Muscle of back (tissue), 11 donors: ENCODE data around the gene GSTA1. TPM values are rescaled to one million over a fixed set of nuclear protein-coding genes. Genes with fewer than 3 reads are reported as not detected.
"Not testable (repeated sequence)": the region's sequence is repeated elsewhere in the genome, so short reads cannot be mapped to it uniquely, and the experiment has no call there.

ENCODE experiments used
- DNase-seq, 3 donors: peaks; one replicate each; pipeline versions ENCODE4 v3.0.0 to v3.0.0-alpha.2; 2013
- polyA plus RNA-seq, 10 donors: library from polyadenylated mRNA; unstranded; fragments of 120-200 nt; gene quantifications; one replicate each; pipeline ENCODE4 v1.2.1, GENCODE V29; 2013; ENCODE audit not compliant: insufficient read length in 10 of 10

The GSTA1 gene
- polyA plus RNA-seq, 10 donors, result 0.19 to 0.69 (median 0.34) TPM; not detected in 7

- not testable (repeated sequence) for DNase-seq
Measured at GRCh38 chr6:52809777-52810176, 6.2 kb upstream of the GSTA1 start.

- no peak for DNase-seq
Measured at GRCh38 chr6:52808660-52809059, 5.0 kb upstream of the GSTA1 start.

- DNase-seq, result no peak
Measured at GRCh38 chr6:52802806-52803205, 810 bp downstream of the GSTA1 start.

GRCh38 chr6:52801188-52801841 is 2.3 kb downstream of the GSTA1 start:
- DNase-seq, result no peak

- not testable (repeated sequence) for DNase-seq
Measured at GRCh38 chr6:52799272-52799671, 4.3 kb downstream of the GSTA1 start.

GRCh38 chr6:52794366-52794765 is 9.2 kb downstream of the GSTA1 start:
- DNase-seq, result not testable (repeated sequence)

- no peak for DNase-seq
Measured at GRCh38 chr6:52790861-52791260, 12.8 kb downstream of the GSTA1 start.

GRCh38 chr6:52789658-52790057 is 14.0 kb downstream of the GSTA1 start:
- DNase-seq, result peak in 1 of 3 donors; percentile 45

- DNase-seq, result no peak
Measured at GRCh38 chr6:52788478-52788877, 15.1 kb downstream of the GSTA1 start.

GRCh38 chr6:52787917-52788316 is 15.7 kb downstream of the GSTA1 start:
- DNase-seq, result no peak

GRCh38 chr6:52786249-52786956 is 17.2 kb downstream of the GSTA1 start:
- no peak for DNase-seq

- not testable (repeated sequence) for DNase-seq
Measured at GRCh38 chr6:52782696-52783274, 20.8 kb downstream of the GSTA1 start.

GRCh38 chr6:52782209-52782608 is 21.4 kb downstream of the GSTA1 start:
- DNase-seq, result not testable (repeated sequence)

GRCh38 chr6:52779237-52779636 is 24.4 kb downstream of the GSTA1 start:
- DNase-seq, result no peak

GRCh38 chr6:52776711-52777351 is 26.8 kb downstream of the GSTA1 start:
- DNase-seq, result not testable (repeated sequence)

- not testable (repeated sequence) for DNase-seq
Measured at GRCh38 chr6:52769399-52769798, 34.2 kb downstream of the GSTA1 start.

GRCh38 chr6:52767658-52768057 is 36.0 kb downstream of the GSTA1 start:
- not testable (repeated sequence) for DNase-seq

- DNase-seq, result not testable (repeated sequence)
Measured at GRCh38 chr6:52763322-52763916, 40.2 kb downstream of the GSTA1 start, which contains the start of gene GSTA2. TSS of gene GSTA2 (minus strand) at chr6:52763475. CDS start at chr6:52757947, 5,528 bp downstream.

GRCh38 chr6:52761673-52762491 is 41.7 kb downstream of the GSTA1 start:
- DNase-seq, result not testable (repeated sequence)

- no peak for DNase-seq
Measured at GRCh38 chr6:52760105-52760765, 43.4 kb downstream of the GSTA1 start.
